ENCODE results near the gene FAM222B.

FAM222B gene

GRCh38 chr17:28865946-28866752, 23.6 kb upstream of the FAM222B start:
- Histone ChIP-seq H3K27ac (no peak overlapping the region), H3K4me3 (no peak overlapping the region), H3K27me3 (no peaks in the 10 kb centered on the region), H3K36me3 (peaks cover 0 to 18% (median 5%) of the 10 kb centered on the region in 3 donors), H3K9me3 (no peaks in the 10 kb centered on the region), H3K4me1 (no peaks in the 10 kb centered on the region)
- no peak for TF ChIP-seq CTCF (IDR thresholded peaks at IDR 0.05)
- intact Hi-C loops (cut with DNase I; ENCODE audit: low total_unique reads) = no loop called here
- no peak for DNase-seq

GRCh38 chr17:28864991-28865849, 22.6 kb upstream of the FAM222B start:
- intact Hi-C loops (cut with DNase I; ENCODE audit: low total_unique reads) = no loop called here
- Histone ChIP-seq H3K27ac (no peak overlapping the region), H3K36me3 (peaks cover 3 to 27% (median 13%) of the 10 kb centered on the region in 3 donors), H3K4me3 (no peak overlapping the region), H3K4me1 (no peaks in the 10 kb centered on the region), H3K27me3 (no peaks in the 10 kb centered on the region), H3K9me3 (no peaks in the 10 kb centered on the region)
- DNase-seq = no peak
- TF ChIP-seq CTCF (IDR thresholded peaks at IDR 0.05) = no peak

- intact Hi-C loops (cut with DNase I; ENCODE audit: low total_unique reads) = no loop called here
- Histone ChIP-seq H3K9me3 (no peaks in the 10 kb centered on the region), H3K4me1 (no peaks in the 10 kb centered on the region), H3K27me3 (no peaks in the 10 kb centered on the region), H3K36me3 (peaks cover 14 to 40% (median 24%) of the 10 kb centered on the region in 3 donors), H3K27ac (no peak overlapping the region), H3K4me3 (no peak overlapping the region)
- no peak for TF ChIP-seq CTCF (IDR thresholded peaks at IDR 0.05)
- no peak for DNase-seq
Measured at GRCh38 chr17:28863953-28864352, 21.4 kb upstream of the FAM222B start.

- Histone ChIP-seq H3K4me1 (no peaks in the 10 kb centered on the region), H3K27me3 (no peaks in the 10 kb centered on the region), H3K27ac (no peak overlapping the region), H3K9me3 (no peaks in the 10 kb centered on the region), H3K4me3 (no peak overlapping the region), H3K36me3 (peaks cover 27 to 54% (median 38%) of the 10 kb centered on the region in 3 donors)
- TF ChIP-seq CTCF (IDR thresholded peaks at IDR 0.05) = no peak
- DNase-seq = no peak
- intact Hi-C loops (cut with DNase I; ENCODE audit: low total_unique reads) = no loop called here
Measured at GRCh38 chr17:28862561-28862960, 20.0 kb upstream of the FAM222B start.

GRCh38 chr17:28861393-28862203, 19.0 kb upstream of the FAM222B start:
- Histone ChIP-seq H3K4me3 (no peak overlapping the region), H3K27me3 (no peaks in the 10 kb centered on the region), H3K9me3 (no peaks in the 10 kb centered on the region), H3K27ac (no peak overlapping the region), H3K4me1 (no peaks in the 10 kb centered on the region), H3K36me3 (peaks cover 27 to 63% (median 46%) of the 10 kb centered on the region in 3 donors)
- TF ChIP-seq CTCF (IDR thresholded peaks at IDR 0.05) = no peak
- intact Hi-C loops (cut with DNase I; ENCODE audit: low total_unique reads) = no loop called here
- DNase-seq = no peak
